Stimulated activated CD4-positive, alpha-beta T cell treated with anti-CD3 and anti-CD28 coated beads, Interleukin-4, amount 100 ng/mL, for 4 hours (primary cell): Measurements from ENCODE around the gene TFE3.

Experiments used
- DNase-seq, 2 experiments: peaks; one replicate each; pipeline ENCODE4 v3.0.0-alpha.2; 2020

TFE3 gene

GRCh38 chrX:49060914-49061313, 17.8 kb upstream of the TFE3 start:
- DNase-seq, result no peak

- no peak for DNase-seq
Observed at GRCh38 chrX:49059681-49060085, 16.5 kb upstream of the TFE3 start.

- DNase-seq, result no peak
Observed at GRCh38 chrX:49059201-49059600, 16.0 kb upstream of the TFE3 start.

- DNase-seq, result no peak
Observed at GRCh38 chrX:49058794-49059193, 15.6 kb upstream of the TFE3 start, which contains the start of gene CCDC120. Gene CCDC120, plus strand, starts transcription at chrX:49058999. Its CDS starts 3,043 bp downstream, at chrX:49062042.

GRCh38 chrX:49054073-49054762, 11.1 kb upstream of the TFE3 start:
- DNase-seq, result no peak

- peak; percentile 62 to 63 for DNase-seq
Observed at GRCh38 chrX:49053223-49054072, 10.3 kb upstream of the TFE3 start.

GRCh38 chrX:49043987-49044281, 777 bp upstream of the TFE3 start:
- DNase-seq, result no peak

GRCh38 chrX:49042581-49043219, 457 bp downstream of the TFE3 start:
- DNase-seq, result no peak

- no peak for DNase-seq
Observed at GRCh38 chrX:49041744-49042580, 1.2 kb downstream of the TFE3 start.

- no peak for DNase-seq
Observed at GRCh38 chrX:49040376-49040955, 2.7 kb downstream of the TFE3 start.

- peak; percentile 42 to 69 for DNase-seq
Observed at GRCh38 chrX:49039598-49040375, 3.4 kb downstream of the TFE3 start.

- DNase-seq, result no peak
Observed at GRCh38 chrX:49037883-49038475, 5.2 kb downstream of the TFE3 start.

- DNase-seq, result no peak
Observed at GRCh38 chrX:49030283-49030682, 12.9 kb downstream of the TFE3 start.

GRCh38 chrX:49029876-49030275, 13.3 kb downstream of the TFE3 start:
- no peak for DNase-seq

- DNase-seq, result no peak
Observed at GRCh38 chrX:49019599-49020249, 23.4 kb downstream of the TFE3 start.

GRCh38 chrX:49019050-49019449, 24.1 kb downstream of the TFE3 start:
- DNase-seq, result no peak

GRCh38 chrX:49003696-49004095, 39.5 kb downstream of the TFE3 start:
- DNase-seq, result no peak

GRCh38 chrX:49002091-49002935, 40.8 kb downstream of the TFE3 start, which contains the start of gene GRIPAP1:
Gene GRIPAP1, minus strand, starts transcription at chrX:49002264. Its CDS starts 35 bp downstream, at chrX:49002229.
- DNase-seq, result peak; percentile 67 to 70

GRCh38 chrX:49001521-49002090, 41.6 kb downstream of the TFE3 start:
- DNase-seq, result peak; percentile 27 to 46
